ENCODE measurements around the gene ZNF813. TPM values are rescaled to one million over a fixed set of nuclear protein-coding genes. Genes with fewer than 3 reads are reported as not detected.
"Not testable (repeated sequence)": the region's sequence is repeated elsewhere in the genome, so short reads cannot be mapped to it uniquely, and the experiment has no call there.

ZNF813 gene
- total and polyA plus RNA-seq, 4 experiments from 2014 or later, result 0.86 to 10.1 (median 7.6) TPM

DNA sequence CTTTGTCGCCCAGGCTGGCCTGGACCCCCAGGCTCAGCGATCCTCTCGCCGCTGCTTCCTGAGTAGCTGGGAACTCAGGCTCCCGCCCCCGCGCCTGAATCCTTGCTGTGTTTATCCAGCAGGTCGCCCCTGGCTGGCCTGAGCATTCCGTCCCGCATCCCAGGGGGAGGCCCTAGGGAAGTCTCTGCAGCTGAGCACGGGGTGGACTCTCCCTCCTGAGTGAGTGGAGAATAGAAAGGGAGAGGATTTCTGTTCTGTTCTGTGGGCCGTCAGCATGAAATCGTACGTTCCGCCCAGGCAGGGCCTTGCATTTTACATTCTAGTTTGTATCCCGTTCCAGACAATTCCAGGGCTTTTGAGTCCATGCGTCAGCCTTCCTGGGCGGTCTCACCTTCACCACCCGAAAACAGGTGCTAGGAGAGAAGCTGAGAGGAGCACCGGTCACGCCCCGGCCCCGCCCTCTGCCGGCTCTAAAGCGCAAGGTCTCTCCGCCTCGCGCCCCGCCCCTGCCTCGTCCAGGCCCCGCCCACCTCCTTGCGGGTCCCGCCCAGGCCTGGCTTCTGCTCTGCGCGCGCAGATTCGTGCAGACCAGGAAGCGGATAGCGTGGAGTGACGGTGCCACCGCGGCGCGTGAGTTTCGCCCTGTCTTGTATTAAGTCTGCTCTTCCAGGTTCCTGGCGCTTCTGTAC, 36.0 kb upstream of the ZNF813 start, which contains the start of gene ZNF761:
TSS of gene ZNF761 (plus strand) at position 586 of the 689 bp plus-strand sequence. CDS start 15,285 bp downstream, outside the sequence.
- peaks cover 14% of the 10 kb centered on the region for H3K36me3 ChIP-seq (ENCODE audit: insufficient read depth, low read length)
- H3K27ac ChIP-seq (ENCODE audit: low read depth, low read length), result peak within 1 kb of the TSS; percentile 68
- peaks cover 31 to 36% of the 10 kb centered on the region in 2 donors for H3K36me3 Mint-ChIP-seq
- intact Hi-C loops (cut with micrococcal nuclease), result loop anchor here (1.0 to 5.0 kb wide), 7 partner anchors 36 to 771 kb away; partner anchors contain the start of genes RPS9, ZNF525, ZNF765 and ZNF813
- peaks cover 15% of the 10 kb centered on the region for H3K4me1 ChIP-seq (ENCODE audit: insufficient read depth, low read length)
- DNase-seq, result peak; percentile 95 to 99 (median 97)
- no peaks in the 10 kb centered on the region for H3K27me3 Mint-ChIP-seq
- H3K4me3 ChIP-seq (ENCODE audit: low read length in 2 of 2), result peak within 1 kb of the TSS; percentile 77 to 80
- no peaks in the 10 kb centered on the region for H3K9me3 ChIP-seq (ENCODE audit: control insufficient read depth in 1 of 2, low read length in 2 of 2)
- ChIA-PET CTCF (ENCODE audit: partially characterized antibody) (interaction anchor here (1.6 kb wide), 1 partner anchor 236 kb away, joined by 3 read pairs; no protein-coding TSS in a partner anchor), POLR2A (ENCODE audit: partially characterized antibody) (no interaction called here)
- peak within 1 kb of the TSS; percentile 92 to 99 (median 97) for H3K27ac Mint-ChIP-seq
- H3K4me3 Mint-ChIP-seq, result peak within 1 kb of the TSS; percentile 97 to 100 (median 98)
- peaks cover 17 to 45% (median 30%) of the 10 kb centered on the region in 4 donors for H3K4me1 Mint-ChIP-seq
- no peaks in the 10 kb centered on the region for H3K27me3 ChIP-seq (ENCODE audit: insufficient read depth, low read length)
- H3K9me3 Mint-ChIP-seq, result peaks cover 0 to 12% (median 9%) of the 10 kb centered on the region in 8 donors

DNA sequence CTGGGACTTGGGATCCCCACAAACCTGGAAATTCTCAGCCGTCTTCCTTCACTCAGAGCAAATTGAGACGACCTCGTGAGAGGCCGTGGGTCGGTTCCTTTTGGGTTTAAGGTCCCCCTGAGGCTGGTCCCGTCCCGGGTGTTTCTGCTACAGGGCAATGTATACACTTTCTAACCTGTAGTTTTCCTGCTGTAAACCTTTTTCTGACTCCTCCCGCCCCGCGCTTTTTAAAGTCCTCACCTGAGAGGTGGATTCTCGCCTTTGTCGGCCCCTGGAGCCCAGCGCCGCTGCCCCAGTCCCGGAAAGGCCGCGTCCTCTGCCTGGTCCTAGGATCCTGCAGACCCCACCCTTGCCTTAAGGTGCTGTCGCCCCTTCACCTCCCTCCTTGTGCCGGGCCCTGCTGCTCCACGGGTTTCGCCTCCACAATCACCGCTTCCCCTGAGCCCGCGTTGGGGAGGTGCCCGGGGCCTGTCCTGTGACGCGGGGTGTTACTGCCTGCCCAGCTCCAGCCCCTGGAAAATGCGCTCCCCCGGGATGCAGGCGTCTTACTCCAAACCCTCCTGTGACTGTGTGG, 35.4 kb upstream of the ZNF813 start:
- CTCF ChIA-PET (ENCODE audit: partially characterized antibody), result interaction anchor here (1.6 kb wide), 1 partner anchor 237 kb away, joined by 3 read pairs; no protein-coding TSS in a partner anchor
- intact Hi-C loops (cut with micrococcal nuclease), result loop anchor here (5.0 kb wide), 1 partner anchor 770 kb away; the partner anchor contains the start of gene RPS9
- Mint-ChIP-seq H3K27me3 (no peaks in the 10 kb centered on the region), H3K9me3 (peaks cover 0 to 15% (median 11%) of the 10 kb centered on the region in 8 donors), H3K36me3 (peaks cover 36 to 40% of the 10 kb centered on the region in 2 donors), H3K4me1 (peaks cover 17 to 45% (median 30%) of the 10 kb centered on the region in 4 donors), H3K4me3 (peak overlapping the region; percentile 97 to 100 (median 98)), H3K27ac (peak overlapping the region; percentile 92 to 99 (median 97))
- Histone ChIP-seq H3K27ac (ENCODE audit: low read depth, low read length) (peak overlapping the region; percentile 68), H3K9me3 (ENCODE audit: control insufficient read depth in 1 of 2, low read length in 2 of 2) (no peaks in the 10 kb centered on the region), H3K27me3 (ENCODE audit: insufficient read depth, low read length) (no peaks in the 10 kb centered on the region), H3K4me1 (ENCODE audit: insufficient read depth, low read length) (peaks cover 15% of the 10 kb centered on the region), H3K36me3 (ENCODE audit: insufficient read depth, low read length) (peaks cover 18% of the 10 kb centered on the region), H3K4me3 (ENCODE audit: low read length in 2 of 2) (peak overlapping the region; percentile 77 to 80)
- peak in 1 of 5 donors; percentile 50 for DNase-seq
- POLR2A ChIA-PET (ENCODE audit: partially characterized antibody), result no interaction called here

DNA sequence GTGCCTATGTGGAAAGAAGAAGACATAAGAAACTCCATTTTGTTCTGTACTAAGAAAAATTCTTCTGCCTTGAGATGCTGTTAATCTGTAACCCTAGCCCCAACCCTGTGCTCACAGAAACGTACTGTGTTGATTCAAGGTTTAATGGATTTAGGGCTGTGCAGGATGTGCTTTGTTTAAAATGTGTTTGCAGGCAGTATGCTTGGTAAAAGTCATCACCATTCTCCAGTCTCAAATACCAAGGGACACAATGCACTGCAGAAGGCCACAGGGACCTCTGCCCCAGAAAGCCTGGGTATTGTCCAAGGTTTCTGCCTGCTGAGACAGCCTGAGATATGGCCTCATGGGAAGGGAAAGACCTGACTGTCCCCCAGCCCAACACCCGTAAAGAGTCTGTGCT, 23.7 kb upstream of the ZNF813 start:
- peaks cover 0 to 14% of the 10 kb centered on the region in 2 donors for H3K9me3 ChIP-seq (ENCODE audit: control insufficient read depth in 1 of 2, low read length in 2 of 2)
- Mint-ChIP-seq H3K36me3 (peaks cover 68 to 85% of the 10 kb centered on the region in 2 donors), H3K9me3 (peaks cover 2 to 87% (median 68%) of the 10 kb centered on the region in 8 donors), H3K27ac (peak overlapping the region in 1 of 7 donors; percentile 62)
- H3K27me3 ChIP-seq (ENCODE audit: insufficient read depth, low read length); H3K36me3 ChIP-seq (ENCODE audit: insufficient read depth, low read length); H3K27ac ChIP-seq (ENCODE audit: low read depth, low read length); DNase-seq; H3K4me3 ChIP-seq (ENCODE audit: low read length in 2 of 2); CTCF ChIA-PET (ENCODE audit: partially characterized antibody); H3K4me3 Mint-ChIP-seq; H3K4me1 ChIP-seq (ENCODE audit: insufficient read depth, low read length); POLR2A ChIA-PET (ENCODE audit: partially characterized antibody); H3K27me3 Mint-ChIP-seq; H3K4me1 Mint-ChIP-seq; intact Hi-C loops (cut with micrococcal nuclease): not testable (repeated sequence)

DNA sequence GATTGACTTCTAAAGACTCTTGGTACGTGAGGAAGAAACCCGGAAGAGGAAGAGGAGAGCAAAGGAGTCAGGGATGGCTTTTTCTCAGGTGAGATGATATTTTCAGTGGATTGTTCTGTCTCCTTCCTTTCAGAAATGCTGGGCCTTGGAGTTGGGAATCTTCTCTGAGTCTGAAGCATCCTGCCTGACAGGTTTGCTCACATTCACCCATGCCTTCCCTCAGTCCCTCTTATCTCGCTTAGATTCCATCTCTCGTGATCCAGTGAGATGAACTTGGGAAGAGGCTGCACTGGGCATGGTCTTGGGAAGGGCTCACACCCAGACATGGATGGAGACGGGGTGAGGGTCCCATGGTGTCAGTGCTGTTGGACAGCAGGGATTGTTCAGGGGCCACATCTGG, 20.3 kb upstream of the ZNF813 start:
- H3K4me1 ChIP-seq (ENCODE audit: insufficient read depth, low read length); CTCF ChIA-PET (ENCODE audit: partially characterized antibody); H3K27me3 ChIP-seq (ENCODE audit: insufficient read depth, low read length); DNase-seq; H3K27me3 Mint-ChIP-seq; H3K4me3 ChIP-seq (ENCODE audit: low read length in 2 of 2); H3K27ac ChIP-seq (ENCODE audit: low read depth, low read length); H3K4me1 Mint-ChIP-seq; H3K27ac Mint-ChIP-seq; H3K4me3 Mint-ChIP-seq; POLR2A ChIA-PET (ENCODE audit: partially characterized antibody); intact Hi-C loops (cut with micrococcal nuclease): not testable (repeated sequence)
- Mint-ChIP-seq H3K36me3 (peaks cover 74 to 89% of the 10 kb centered on the region in 2 donors), H3K9me3 (peaks cover under 1 to 86% (median 71%) of the 10 kb centered on the region in 8 donors)
- Histone ChIP-seq H3K9me3 (ENCODE audit: control insufficient read depth in 1 of 2, low read length in 2 of 2) (peaks cover 0 to 18% of the 10 kb centered on the region in 2 donors), H3K36me3 (ENCODE audit: insufficient read depth, low read length) (peaks cover 14% of the 10 kb centered on the region)

DNA sequence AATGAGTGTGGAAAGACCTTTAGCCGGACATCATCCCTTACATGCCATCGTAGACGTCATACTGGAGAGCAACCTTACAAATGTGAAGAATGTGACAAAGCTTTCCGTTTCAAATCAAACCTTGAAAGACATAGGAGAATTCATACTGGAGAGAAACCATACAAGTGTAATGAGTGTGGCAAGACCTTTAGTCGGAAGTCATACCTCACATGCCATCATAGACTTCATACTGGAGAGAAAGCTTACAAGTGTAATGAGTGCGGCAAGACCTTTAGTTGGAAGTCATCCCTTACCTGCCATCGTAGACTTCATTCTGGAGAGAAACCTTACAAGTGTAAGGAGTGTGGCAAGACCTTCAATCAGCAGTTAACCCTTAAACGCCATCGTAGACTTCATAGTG, 11.7 kb upstream of the ZNF813 start:
- H3K4me1 ChIP-seq (ENCODE audit: insufficient read depth, low read length), result no peaks in the 10 kb centered on the region
- POLR2A ChIA-PET (ENCODE audit: partially characterized antibody), result no interaction called here
- Mint-ChIP-seq H3K36me3 (peaks cover 67 to 73% of the 10 kb centered on the region in 2 donors), H3K4me1 (no peaks in the 10 kb centered on the region), H3K27ac (no peak overlapping the region), H3K9me3 (peaks cover 3 to 96% (median 91%) of the 10 kb centered on the region in 8 donors), H3K4me3 (no peak overlapping the region), H3K27me3 (no peaks in the 10 kb centered on the region)
- peaks cover 10 to 64% of the 10 kb centered on the region in 2 donors for H3K9me3 ChIP-seq (ENCODE audit: control insufficient read depth in 1 of 2, low read length in 2 of 2)
- H3K4me3 ChIP-seq (ENCODE audit: low read length in 2 of 2), result no peak overlapping the region
- intact Hi-C loops (cut with micrococcal nuclease), result no loop called here
- CTCF ChIA-PET (ENCODE audit: partially characterized antibody), result no interaction called here
- H3K36me3 ChIP-seq (ENCODE audit: insufficient read depth, low read length), result peaks cover 27% of the 10 kb centered on the region
- no peak for DNase-seq
- no peaks in the 10 kb centered on the region for H3K27me3 ChIP-seq (ENCODE audit: insufficient read depth, low read length)
- no peak overlapping the region for H3K27ac ChIP-seq (ENCODE audit: low read depth, low read length)

DNA sequence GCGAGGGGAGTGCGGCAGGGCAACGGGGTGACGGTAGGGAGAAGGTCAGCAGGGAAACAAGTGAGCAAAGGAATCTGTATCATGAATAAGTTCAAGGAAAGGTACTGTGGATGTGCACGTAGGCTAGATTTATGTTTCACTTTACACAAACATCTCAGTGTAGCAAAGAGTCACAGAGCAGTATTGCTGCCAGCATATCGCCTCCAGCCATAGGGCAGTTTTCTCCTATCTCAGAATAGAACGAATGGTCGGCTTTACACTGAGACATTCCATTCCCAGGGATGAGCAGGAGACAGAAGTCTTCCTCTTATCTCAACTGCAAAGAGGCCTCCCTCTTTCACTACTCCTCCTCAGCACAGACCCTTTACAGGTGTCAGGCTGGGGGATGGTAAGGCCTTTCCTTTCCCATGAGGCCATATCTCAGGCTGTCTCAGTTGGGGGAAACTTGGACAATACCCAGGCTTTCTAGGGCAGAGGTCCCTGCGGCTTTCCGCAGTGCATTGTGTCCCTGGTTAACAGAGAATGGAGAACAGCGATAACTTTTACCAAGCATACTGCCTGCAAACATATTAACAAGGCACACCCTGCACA, 7.3 kb upstream of the ZNF813 start:
- H3K27me3 ChIP-seq (ENCODE audit: insufficient read depth, low read length); POLR2A ChIA-PET (ENCODE audit: partially characterized antibody); DNase-seq; H3K4me1 ChIP-seq (ENCODE audit: insufficient read depth, low read length); intact Hi-C loops (cut with micrococcal nuclease); H3K27ac ChIP-seq (ENCODE audit: low read depth, low read length); H3K27ac Mint-ChIP-seq; H3K4me3 Mint-ChIP-seq; H3K4me3 ChIP-seq (ENCODE audit: low read length in 2 of 2); CTCF ChIA-PET (ENCODE audit: partially characterized antibody); H3K36me3 ChIP-seq (ENCODE audit: insufficient read depth, low read length); H3K4me1 Mint-ChIP-seq: not testable (repeated sequence)
- Mint-ChIP-seq H3K9me3 (peaks cover 14 to 84% (median 78%) of the 10 kb centered on the region in 8 donors), H3K27me3 (peaks cover 8 to 10% of the 10 kb centered on the region in 2 donors), H3K36me3 (peaks cover 36 to 40% of the 10 kb centered on the region in 2 donors)
- H3K9me3 ChIP-seq (ENCODE audit: control insufficient read depth in 1 of 2, low read length in 2 of 2), result peaks cover 10 to 53% of the 10 kb centered on the region in 2 donors

DNA sequence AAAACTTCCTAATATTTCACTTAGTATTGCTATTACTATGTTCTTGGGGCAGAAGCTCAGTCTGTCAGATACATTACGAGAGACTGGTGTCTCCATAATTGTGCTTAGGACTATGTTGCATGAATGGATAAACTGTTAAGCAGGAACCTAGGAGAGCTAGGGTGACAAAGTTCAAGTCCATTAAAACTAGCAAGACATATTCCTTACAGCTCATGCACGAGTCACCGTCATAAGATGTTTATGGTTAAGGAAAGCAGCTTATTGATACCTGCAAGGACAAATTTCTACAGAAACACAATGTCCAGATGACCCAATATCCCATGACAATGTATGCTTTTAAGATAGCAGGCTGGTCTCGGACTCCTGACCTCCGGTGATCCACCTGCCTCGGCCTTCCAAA, 5.7 kb upstream of the ZNF813 start:
- Mint-ChIP-seq H3K27me3 (peaks cover 8 to 10% of the 10 kb centered on the region in 2 donors), H3K36me3 (peaks cover 20 to 24% of the 10 kb centered on the region in 2 donors), H3K27ac (no peak overlapping the region), H3K4me1 (peaks cover 0 to 14% (median 1%) of the 10 kb centered on the region in 4 donors), H3K9me3 (peaks cover 14 to 67% (median 63%) of the 10 kb centered on the region in 8 donors), H3K4me3 (no peak overlapping the region)
- POLR2A ChIA-PET (ENCODE audit: partially characterized antibody), result no interaction called here
- H3K4me3 ChIP-seq (ENCODE audit: low read length in 2 of 2), result no peak overlapping the region
- CTCF ChIA-PET (ENCODE audit: partially characterized antibody), result no interaction called here
- peaks cover 3% of the 10 kb centered on the region for H3K4me1 ChIP-seq (ENCODE audit: insufficient read depth, low read length)
- no peak overlapping the region for H3K27ac ChIP-seq (ENCODE audit: low read depth, low read length)
- intact Hi-C loops (cut with micrococcal nuclease), result no loop called here
- no peak for DNase-seq
- H3K27me3 ChIP-seq (ENCODE audit: insufficient read depth, low read length), result no peaks in the 10 kb centered on the region
- no peaks in the 10 kb centered on the region for H3K36me3 ChIP-seq (ENCODE audit: insufficient read depth, low read length)
- H3K9me3 ChIP-seq (ENCODE audit: control insufficient read depth in 1 of 2, low read length in 2 of 2), result peaks cover 0 to 38% of the 10 kb centered on the region in 2 donors
